ENCODE measurements around the gene UBE2H. TPM values are rescaled to one million over a fixed set of nuclear protein-coding genes. Genes with fewer than 3 reads are reported as not detected.

The UBE2H gene
- polyA plus RNA-seq, 1 donor (not counting 4 experiments of a cell fraction or from before 2014, with no cell fraction given) = 130 TPM

DNA sequence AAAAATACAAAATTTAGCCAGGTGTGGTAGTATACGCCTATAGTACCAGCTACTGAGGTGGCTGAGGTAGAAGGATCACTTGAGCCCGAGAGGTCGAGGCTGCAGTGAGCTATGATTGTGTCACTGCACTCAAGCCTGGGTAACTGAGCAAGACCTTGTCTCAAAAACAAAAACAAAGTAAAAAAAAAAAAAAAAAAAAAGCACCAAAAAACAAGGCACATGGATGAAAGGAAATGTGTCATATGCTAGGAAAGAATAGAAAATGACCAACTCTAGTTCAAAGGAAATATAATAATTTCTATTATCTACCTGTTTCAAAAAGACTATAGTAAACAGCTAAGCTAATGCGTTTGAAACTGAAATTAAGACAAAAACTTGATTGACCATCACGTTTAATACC lies 33.8 kb downstream of the UBE2H start:
- no peak overlapping the region for H3K9ac ChIP-seq (ENCODE audit: control insufficient read depth, extremely low read depth, insufficient read depth, low read length)
- no peak overlapping the region for H3K4me3 ChIP-seq (ENCODE audit: control insufficient read depth in 2 of 3, extremely low read depth in 1 of 3, insufficient read depth in 2 of 3, low read depth in 1 of 3, low read length in 3 of 3)
- H3K9me3 ChIP-seq (ENCODE audit: control insufficient read depth, low read depth, low read length) = no peaks in the 10 kb centered on the region
- no peak overlapping the region for H3K4me2 ChIP-seq (ENCODE audit: control insufficient read depth, extremely low read depth, insufficient read depth, low read depth, low read length)
- peaks cover 77% of the 10 kb centered on the region for H3K79me2 ChIP-seq (ENCODE audit: control insufficient read depth, insufficient read depth, low read length)
- H3K27me3 ChIP-seq (ENCODE audit: control insufficient read depth, extremely low read depth, insufficient read depth, low read length) = no peaks in the 10 kb centered on the region
- no peaks in the 10 kb centered on the region for H3K9me1 ChIP-seq (ENCODE audit: control insufficient read depth, extremely low read depth, insufficient read depth, low read length)
- no peak overlapping the region for H3K27ac ChIP-seq (ENCODE audit: control insufficient read depth, insufficient read depth, low read length)
- FAIRE-seq (no peak), DNase-seq (ENCODE audit: low read depth, low spot score) (no peak)
- TF ChIP-seq EZH2 (IDR thresholded peaks at IDR 0.05; ENCODE audit: low read length) = no peak
- TF ChIP-seq, protein P1, sequence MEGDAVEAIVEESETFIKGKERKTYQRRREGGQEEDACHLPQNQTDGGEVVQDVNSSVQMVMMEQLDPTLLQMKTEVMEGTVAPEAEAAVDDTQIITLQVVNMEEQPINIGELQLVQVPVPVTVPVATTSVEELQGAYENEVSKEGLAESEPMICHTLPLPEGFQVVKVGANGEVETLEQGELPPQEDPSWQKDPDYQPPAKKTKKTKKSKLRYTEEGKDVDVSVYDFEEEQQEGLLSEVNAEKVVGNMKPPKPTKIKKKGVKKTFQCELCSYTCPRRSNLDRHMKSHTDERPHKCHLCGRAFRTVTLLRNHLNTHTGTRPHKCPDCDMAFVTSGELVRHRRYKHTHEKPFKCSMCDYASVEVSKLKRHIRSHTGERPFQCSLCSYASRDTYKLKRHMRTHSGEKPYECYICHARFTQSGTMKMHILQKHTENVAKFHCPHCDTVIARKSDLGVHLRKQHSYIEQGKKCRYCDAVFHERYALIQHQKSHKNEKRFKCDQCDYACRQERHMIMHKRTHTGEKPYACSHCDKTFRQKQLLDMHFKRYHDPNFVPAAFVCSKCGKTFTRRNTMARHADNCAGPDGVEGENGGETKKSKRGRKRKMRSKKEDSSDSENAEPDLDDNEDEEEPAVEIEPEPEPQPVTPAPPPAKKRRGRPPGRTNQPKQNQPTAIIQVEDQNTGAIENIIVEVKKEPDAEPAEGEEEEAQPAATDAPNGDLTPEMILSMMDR (optimal IDR thresholded peaks at IDR 0.05 in 1 of 3, IDR thresholded peaks at IDR 0.05 in 1 of 3, conservative IDR thresholded peaks at IDR 0.05 in 1 of 3; ENCODE audit: extremely low read depth in 1 of 3, insufficient read depth in 2 of 3, low read length in 3 of 3) = no peak
- dilution Hi-C loops (cut with MboI; ENCODE audit: extremely low pct_ligation_motif_present, low sequenced_read_pairs) = no loop called here
- peaks cover 4% of the 10 kb centered on the region for H4K20me1 ChIP-seq (ENCODE audit: control insufficient read depth, extremely low read depth, insufficient read depth, low read length)
- peaks cover 10% of the 10 kb centered on the region for H3K4me1 ChIP-seq (ENCODE audit: control insufficient read depth, extremely low read depth, insufficient read depth, low read length)
- H2AFZ ChIP-seq (ENCODE audit: control insufficient read depth, low read length) = no peak overlapping the region
- peaks cover 6 to 9% of the 10 kb centered on the region in 2 experiments for H3K36me3 ChIP-seq (ENCODE audit: control insufficient read depth in 2 of 2, extremely low read depth in 1 of 2, insufficient read depth in 2 of 2, low read length in 2 of 2)

DNA sequence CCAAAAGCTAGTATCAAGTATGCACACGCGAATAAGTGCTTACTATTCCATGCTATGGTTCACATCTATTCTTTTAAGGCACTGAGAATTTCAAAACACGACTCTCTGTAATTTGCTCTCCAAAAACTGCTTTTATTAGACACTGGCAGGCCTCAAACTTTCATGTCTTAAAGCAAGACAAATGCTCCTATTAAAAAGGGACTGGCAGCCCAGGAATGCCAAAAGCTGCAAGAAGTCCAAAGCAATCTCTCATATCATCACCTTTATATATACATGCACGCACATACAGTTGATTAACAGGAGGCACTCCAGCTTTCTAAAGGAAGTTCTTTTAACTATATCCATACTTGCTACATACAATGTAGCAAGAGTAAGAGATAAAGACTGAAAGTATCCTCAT lies 34.8 kb downstream of the UBE2H start:
- Histone ChIP-seq H3K27ac (ENCODE audit: control insufficient read depth, insufficient read depth, low read length) (no peak overlapping the region), H3K4me3 (ENCODE audit: control insufficient read depth in 2 of 3, extremely low read depth in 1 of 3, insufficient read depth in 2 of 3, low read depth in 1 of 3, low read length in 3 of 3) (no peak overlapping the region), H3K79me2 (ENCODE audit: control insufficient read depth, insufficient read depth, low read length) (peaks cover 77% of the 10 kb centered on the region), H3K9me3 (ENCODE audit: control insufficient read depth, low read depth, low read length) (no peaks in the 10 kb centered on the region), H3K9me1 (ENCODE audit: control insufficient read depth, extremely low read depth, insufficient read depth, low read length) (no peaks in the 10 kb centered on the region), H3K9ac (ENCODE audit: control insufficient read depth, extremely low read depth, insufficient read depth, low read length) (no peak overlapping the region), H3K36me3 (ENCODE audit: control insufficient read depth in 2 of 2, extremely low read depth in 1 of 2, insufficient read depth in 2 of 2, low read length in 2 of 2) (peaks cover 7 to 12% of the 10 kb centered on the region in 2 experiments), H3K27me3 (ENCODE audit: control insufficient read depth, extremely low read depth, insufficient read depth, low read length) (no peaks in the 10 kb centered on the region), H3K4me1 (ENCODE audit: control insufficient read depth, extremely low read depth, insufficient read depth, low read length) (peaks cover 10% of the 10 kb centered on the region), H3K4me2 (ENCODE audit: control insufficient read depth, extremely low read depth, insufficient read depth, low read depth, low read length) (no peak overlapping the region), H2AFZ (ENCODE audit: control insufficient read depth, low read length) (no peak overlapping the region), H4K20me1 (ENCODE audit: control insufficient read depth, extremely low read depth, insufficient read depth, low read length) (peaks cover 4% of the 10 kb centered on the region)
- DNase-seq (ENCODE audit: low read depth, low spot score) (no peak), FAIRE-seq (no peak)
- dilution Hi-C loops (cut with MboI; ENCODE audit: extremely low pct_ligation_motif_present, low sequenced_read_pairs) = no loop called here
- TF ChIP-seq, protein P1 (optimal IDR thresholded peaks at IDR 0.05 in 1 of 3, IDR thresholded peaks at IDR 0.05 in 1 of 3, conservative IDR thresholded peaks at IDR 0.05 in 1 of 3; ENCODE audit: extremely low read depth in 1 of 3, insufficient read depth in 2 of 3, low read length in 3 of 3) = no peak
- TF ChIP-seq EZH2 (IDR thresholded peaks at IDR 0.05; ENCODE audit: low read length) = no peak
